ENCODE results near the gene MAB21L3. TPM values are rescaled to one million over a fixed set of nuclear protein-coding genes. Genes with fewer than 3 reads are reported as not detected.
A peak's percentile ranks its signal among the peaks of the same experiment; 100 is the strongest.

Gene MAB21L3
- total RNA-seq, 1 experiment from 2014 or later = 2.8 TPM

GRCh38 chr1:116119876-116120275 lies 8.7 kb downstream of the MAB21L3 start:
- Mint-ChIP-seq H3K36me3 (ENCODE audit: insufficient read depth, unreplicated experiment) (no peaks in the 10 kb centered on the region), H3K27me3 (ENCODE audit: insufficient read depth, unreplicated experiment) (no peaks in the 10 kb centered on the region), H3K27ac (ENCODE audit: low read depth, unreplicated experiment) (no peak overlapping the region), H3K9me3 (ENCODE audit: unreplicated experiment) (no peaks in the 10 kb centered on the region), H3K4me1 (ENCODE audit: insufficient read depth, unreplicated experiment) (peaks cover 14% of the 10 kb centered on the region), H3K4me3 (ENCODE audit: unreplicated experiment) (no peak overlapping the region)
- TF ChIP-seq, protein P1, sequence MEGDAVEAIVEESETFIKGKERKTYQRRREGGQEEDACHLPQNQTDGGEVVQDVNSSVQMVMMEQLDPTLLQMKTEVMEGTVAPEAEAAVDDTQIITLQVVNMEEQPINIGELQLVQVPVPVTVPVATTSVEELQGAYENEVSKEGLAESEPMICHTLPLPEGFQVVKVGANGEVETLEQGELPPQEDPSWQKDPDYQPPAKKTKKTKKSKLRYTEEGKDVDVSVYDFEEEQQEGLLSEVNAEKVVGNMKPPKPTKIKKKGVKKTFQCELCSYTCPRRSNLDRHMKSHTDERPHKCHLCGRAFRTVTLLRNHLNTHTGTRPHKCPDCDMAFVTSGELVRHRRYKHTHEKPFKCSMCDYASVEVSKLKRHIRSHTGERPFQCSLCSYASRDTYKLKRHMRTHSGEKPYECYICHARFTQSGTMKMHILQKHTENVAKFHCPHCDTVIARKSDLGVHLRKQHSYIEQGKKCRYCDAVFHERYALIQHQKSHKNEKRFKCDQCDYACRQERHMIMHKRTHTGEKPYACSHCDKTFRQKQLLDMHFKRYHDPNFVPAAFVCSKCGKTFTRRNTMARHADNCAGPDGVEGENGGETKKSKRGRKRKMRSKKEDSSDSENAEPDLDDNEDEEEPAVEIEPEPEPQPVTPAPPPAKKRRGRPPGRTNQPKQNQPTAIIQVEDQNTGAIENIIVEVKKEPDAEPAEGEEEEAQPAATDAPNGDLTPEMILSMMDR (IDR thresholded peaks at IDR 0.05; ENCODE audit: unreplicated experiment) = no peak
- intact Hi-C loops (cut with micrococcal nuclease) = no loop called here
- ChIA-PET POLR2A (no interaction called here), CTCF (interaction anchor here (2.9 kb wide), 1 partner anchor 19 kb away, joined by 12 read pairs; no protein-coding TSS in a partner anchor)
- BruUV-seq (replicated peaks) = no TSS peak
- DNase-seq (ENCODE audit: unreplicated experiment) = no peak

GRCh38 chr1:116122955-116123757 lies 12.0 kb downstream of the MAB21L3 start:
- intact Hi-C loops (cut with micrococcal nuclease) = no loop called here
- TF ChIP-seq, protein P1 (IDR thresholded peaks at IDR 0.05; ENCODE audit: unreplicated experiment) = no peak
- no peaks in the 10 kb centered on the region for H3K27me3 Mint-ChIP-seq (ENCODE audit: insufficient read depth, unreplicated experiment)
- CTCF ChIA-PET = interaction anchor here (0.7 to 3.5 kb wide), 8 partner anchors 16 to 455 kb away, joined by 3 to 19 read pairs (median 4); no protein-coding TSS in a partner anchor
- no TSS peak for BruUV-seq (replicated peaks)
- DNase-seq (ENCODE audit: unreplicated experiment) = peak; percentile 75
- peaks cover 8% of the 10 kb centered on the region for H3K4me1 Mint-ChIP-seq (ENCODE audit: insufficient read depth, unreplicated experiment)
- no peak overlapping the region for H3K27ac Mint-ChIP-seq (ENCODE audit: low read depth, unreplicated experiment)
- POLR2A ChIA-PET = interaction anchor here (1.1 to 1.4 kb wide), 4 partner anchors 9 to 24 kb away, joined by 3 to 7 read pairs (median 4); partner anchors contain the start of gene MAB21L3
- H3K36me3 Mint-ChIP-seq (ENCODE audit: insufficient read depth, unreplicated experiment) = no peaks in the 10 kb centered on the region
- no peaks in the 10 kb centered on the region for H3K9me3 Mint-ChIP-seq (ENCODE audit: unreplicated experiment)
- no peak overlapping the region for H3K4me3 Mint-ChIP-seq (ENCODE audit: unreplicated experiment)

DNA sequence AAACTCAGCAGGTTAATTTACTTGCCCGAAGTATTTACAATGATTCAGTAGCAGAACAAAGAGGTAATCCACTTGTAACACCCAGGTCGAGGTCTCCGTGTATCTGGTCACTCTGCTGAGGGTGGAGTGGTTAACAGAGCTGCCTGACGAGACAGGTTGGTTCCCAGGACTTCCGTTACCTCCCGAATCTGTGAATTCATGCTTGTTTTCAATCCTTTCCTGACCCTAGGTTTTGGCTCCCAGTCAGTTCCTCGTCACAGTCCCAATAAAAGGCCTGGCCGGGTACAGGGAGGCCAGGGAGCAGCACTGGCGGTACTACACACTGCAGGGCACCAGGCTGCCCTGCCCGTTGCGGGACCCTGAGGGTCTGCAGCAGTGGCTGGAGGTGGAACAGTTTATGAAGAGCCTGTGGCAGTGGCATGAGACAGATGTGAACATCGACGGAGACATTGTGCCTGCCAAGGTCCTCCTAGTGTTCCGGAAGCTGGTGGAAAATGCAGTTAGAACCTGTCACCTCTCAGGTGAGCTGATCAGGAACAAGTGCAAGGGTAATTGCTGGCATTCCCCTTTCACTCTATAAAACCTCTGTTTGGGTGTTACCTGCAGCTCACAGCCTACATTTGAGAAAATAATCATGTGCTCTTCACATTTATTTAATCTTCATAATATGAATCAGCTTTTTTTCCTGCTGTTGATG lies 12.8 kb downstream of the MAB21L3 start:
- BruUV-seq (replicated peaks) = no TSS peak
- TF ChIP-seq, protein P1 (IDR thresholded peaks at IDR 0.05; ENCODE audit: unreplicated experiment) = no peak
- CTCF ChIA-PET = interaction anchor here (0.7 to 3.5 kb wide), 6 partner anchors 13 to 454 kb away, joined by 3 to 19 read pairs (median 3); partner anchors contain the start of gene MAB21L3
- Mint-ChIP-seq H3K4me1 (ENCODE audit: insufficient read depth, unreplicated experiment) (peaks cover 8% of the 10 kb centered on the region), H3K36me3 (ENCODE audit: insufficient read depth, unreplicated experiment) (no peaks in the 10 kb centered on the region), H3K4me3 (ENCODE audit: unreplicated experiment) (no peak overlapping the region), H3K27ac (ENCODE audit: low read depth, unreplicated experiment) (no peak overlapping the region), H3K27me3 (ENCODE audit: insufficient read depth, unreplicated experiment) (no peaks in the 10 kb centered on the region), H3K9me3 (ENCODE audit: unreplicated experiment) (no peaks in the 10 kb centered on the region)
- intact Hi-C loops (cut with micrococcal nuclease) = no loop called here
- no peak for DNase-seq (ENCODE audit: unreplicated experiment)
- POLR2A ChIA-PET = interaction anchor here (1.3 kb wide), 1 partner anchor 13 kb away, joined by 4 read pairs; the partner anchor contains the start of gene MAB21L3

- no peak overlapping the region for H3K4me3 Mint-ChIP-seq (ENCODE audit: unreplicated experiment)
- no peaks in the 10 kb centered on the region for H3K27me3 Mint-ChIP-seq (ENCODE audit: insufficient read depth, unreplicated experiment)
- DNase-seq (ENCODE audit: unreplicated experiment) = no peak
- no peaks in the 10 kb centered on the region for H3K36me3 Mint-ChIP-seq (ENCODE audit: insufficient read depth, unreplicated experiment)
- intact Hi-C loops (cut with micrococcal nuclease) = no loop called here
- peaks cover 8% of the 10 kb centered on the region for H3K4me1 Mint-ChIP-seq (ENCODE audit: insufficient read depth, unreplicated experiment)
- H3K9me3 Mint-ChIP-seq (ENCODE audit: unreplicated experiment) = no peaks in the 10 kb centered on the region
- BruUV-seq (replicated peaks) = no TSS peak
- TF ChIP-seq, protein P1 (IDR thresholded peaks at IDR 0.05; ENCODE audit: unreplicated experiment) = no peak
- H3K27ac Mint-ChIP-seq (ENCODE audit: low read depth, unreplicated experiment) = no peak overlapping the region
- POLR2A ChIA-PET = interaction anchor here (1.1 to 1.7 kb wide), 4 partner anchors 10 to 250 kb away, joined by 3 to 9 read pairs (median 4); partner anchors contain the start of gene MAB21L3
- CTCF ChIA-PET = interaction anchor here (0.7 to 2.0 kb wide), 3 partner anchors 15 to 222 kb away, joined by 3 to 8 read pairs (median 3); partner anchors contain the start of gene MAB21L3
These were observed 14.6 kb downstream of the MAB21L3 start for GRCh38 chr1:116125758-116126157.

Measured in MCF 10A (cell line).